Eye (tissue), 1 donor: ENCODE data around the gene FCN2.

Experiments
- DNase-seq: peaks from one replicate; pipeline ENCODE4 v3.0.0-alpha.2; 2015

Gene FCN2

GRCh38 chr9:134889386-134890154, 9.0 kb downstream of the FCN2 start:
- no peak for DNase-seq

- DNase-seq: no peak
Observed at GRCh38 chr9:134890155-134890495, 9.5 kb downstream of the FCN2 start.

GRCh38 chr9:134891053-134891452, 10.4 kb downstream of the FCN2 start:
- no peak for DNase-seq

GRCh38 chr9:134891713-134892112, 11.1 kb downstream of the FCN2 start:
- no peak for DNase-seq

- no peak for DNase-seq
Observed at GRCh38 chr9:134892221-134892620, 11.6 kb downstream of the FCN2 start.

GRCh38 chr9:134892820-134893420, 12.3 kb downstream of the FCN2 start:
- DNase-seq: no peak

- DNase-seq: no peak
Observed at GRCh38 chr9:134894136-134894860, 13.7 kb downstream of the FCN2 start.

GRCh38 chr9:134895097-134895496, 14.5 kb downstream of the FCN2 start:
- DNase-seq: no peak

- DNase-seq: no peak
Observed at GRCh38 chr9:134895567-134895907, 14.9 kb downstream of the FCN2 start.

- peak; percentile 42 for DNase-seq
Observed at GRCh38 chr9:134895908-134896833, 15.6 kb downstream of the FCN2 start.

GRCh38 chr9:134896834-134897583, 16.4 kb downstream of the FCN2 start:
- no peak for DNase-seq

- DNase-seq: no peak
Observed at GRCh38 chr9:134897584-134898170, 17.1 kb downstream of the FCN2 start.

- no peak for DNase-seq
Observed at GRCh38 chr9:134898319-134898718, 17.7 kb downstream of the FCN2 start.

GRCh38 chr9:134899168-134899567, 18.6 kb downstream of the FCN2 start:
- no peak for DNase-seq

- no peak for DNase-seq
Observed at GRCh38 chr9:134899818-134900217, 19.2 kb downstream of the FCN2 start.

GRCh38 chr9:134902936-134903335, 22.3 kb downstream of the FCN2 start:
- no peak for DNase-seq

GRCh38 chr9:134908524-134909309, 28.1 kb downstream of the FCN2 start:
- DNase-seq: no peak

- no peak for DNase-seq
Observed at GRCh38 chr9:134909511-134910481, 29.2 kb downstream of the FCN2 start.

- no peak for DNase-seq
Observed at GRCh38 chr9:134912126-134912840, 31.7 kb downstream of the FCN2 start.
